Heart right ventricle (tissue), 16 donors: ENCODE data around the gene UNC13B. TPM values are rescaled to one million over a fixed set of nuclear protein-coding genes. Genes with fewer than 3 reads are reported as not detected.

Experiments
- ATAC-seq, 8 donors: fragments of 200-7000 bp; cut with Tn5 transposase; one replicate each; pipeline ENCODE4 v1.9.1; 2020; ENCODE audit warnings: mild to moderate bottlenecking in 8 of 8, moderate library complexity in 8 of 8, moderate number of reproducible peaks in 1 of 8
- DNase-seq, 2 donors: peaks; one replicate each; pipeline ENCODE4 v3.0.0-alpha.2; 2020
- H3K27ac ChIP-seq, 10 donors: fragments of 200-600 bp; sonication (generic) in 2 of 10; one replicate each; pipeline versions ENCODE4 v1.5.0 to v1.8.0; 2020 to 2022; ENCODE audit warnings: mild to moderate bottlenecking in 3 of 10
- H3K27me3 ChIP-seq, 7 donors: fragments of 200-600 bp; one replicate each; pipeline ENCODE4 v1.8.0; 2021 to 2022; ENCODE audit warnings: mild to moderate bottlenecking in 2 of 7
- H3K36me3 ChIP-seq, 9 donors: fragments of 200-600 bp; sonication (generic) in 1 of 9; one replicate each; pipeline versions ENCODE4 v1.5.0 to v1.8.0; 2020 to 2022; ENCODE audit warnings: mild to moderate bottlenecking in 2 of 9
- H3K4me1 ChIP-seq, 9 donors: fragments of 200-600 bp; sonication (generic) in 1 of 9; one replicate each; pipeline versions ENCODE4 v1.5.0 to v1.8.0; 2020 to 2022; ENCODE audit warnings: mild to moderate bottlenecking in 4 of 9
- H3K4me3 ChIP-seq, 10 donors: fragments of 200-600 bp; sonication (generic) in 2 of 10; one replicate each; pipeline versions ENCODE4 v1.5.0 to v1.8.0; 2020 to 2022; ENCODE audit warnings: mild to moderate bottlenecking in 7 of 10, moderate library complexity in 2 of 10
- H3K9me3 ChIP-seq, 11 donors: fragments of 200-600 bp in 10 of 11; sonication (generic) in 2 of 11; one replicate each; pipeline versions ENCODE4 v1.5.0 to v1.8.0; 2013 to 2022; ENCODE audit warnings: mild to moderate bottlenecking in 2 of 11, control low read depth in 1 of 11, moderate library complexity in 1 of 11
- CTCF ChIP-seq, 9 donors: fragments of 200-600 bp; sonication (generic) in 2 of 9; IDR thresholded peaks; one replicate each; pipeline versions ENCODE4 v1.5.0 to v1.8.0; 2021 to 2022; ENCODE audit warnings: antibody characterized with exemption in 9 of 9, mild to moderate bottlenecking in 5 of 9, moderate library complexity in 1 of 9
- WGBS, 2 donors: extraction: QIAGEN DNeasy Blood & Tissue Kit; methylation state at CpG; one replicate each; pipeline ENCODE4 v1.1.7; 2013; ENCODE audit warnings: inconsistent platforms in 1 of 2; 5-methylcytosine and 5-hydroxymethylcytosine counted together
- intact Hi-C, 10 donors: fragments of 100-400 bp; cut with DNase I; formaldehyde crosslinking; loops; one replicate each; pipeline versions ENCODE4 v1.11.1 to v1.14.2; 2022
- polyA plus RNA-seq, 2 donors: library from polyadenylated mRNA; stranded (reverse); fragments of 200-250 nt; gene quantifications; one replicate each; pipeline ENCODE4 v1.2.3, GENCODE V29; 2013
- total RNA-seq, 10 donors: library from RNA; stranded (reverse); fragmentation: NEBNext Ultra II Directional in 3 of 10; extraction: Animal tissue kit (Norgen Biotek cat#: 25700) in 3 of 10; gene quantifications; one replicate each; pipeline versions ENCODE4 v1.2.1 to v1.2.4, GENCODE V29; 2021 to 2023
- donor health status: Arrhythmogenic right ventricular cardiomyopathy.
- donor health status: ischemic (EF 13 %, LVEDD 7.1; RV severe dilation, severe dysfunction).
- donor health status: healthy with polysubstance abuse.
- donor health status: DM: no; HTN: yes; CAD: no.
- donor health status: DM: no; HTN: no; CAD: no.
- donor health status: ischemic (EF 25% LVEDD 6.9; RV normal size, moderate dysfunction).
- donor health status: ischemic (EF 25% LVEDD 5.7; RV mildly dilated, moderate dysfunction).
- donor health status: healthy.
- donor health status: DM: yes; HTN: yes; CAD: no.
- donor health status: Ischemic cardiomyopathy.
- donor health status: ischemic (EF 35%, LVEDD 5.7; RV mildly dilated, moderate dysfunction).
- donor health status: nonischemic (EF 11% LVEDD 7.7; RV severe dilation, severe dysfunction).
- donor health status: DM: yes; HTN: yes; CAD: no.
- donor health status: PGD.
- donor health status: ischemic (EF 29% LVEDD 5.4; RV normal size, mild dysfunction).
- donor health status: nonischemic (EF 23%, LVEDD 6.1; RV moderate dilation, normal function).

Gene UNC13B
- total and polyA plus RNA-seq, 12 donors: 13.1 to 27.1 (median 18.9) TPM

- H3K36me3 ChIP-seq: no peaks in the 10 kb centered on the region
- 65 to 70% methylated on average over 6 of the region's 6 CpGs for WGBS, 2 donors
- peaks cover 0 to 30% (median 4%) of the 10 kb centered on the region in 11 donors for H3K9me3 ChIP-seq
- H3K4me1 ChIP-seq: no peaks in the 10 kb centered on the region
- intact Hi-C loops: no loop called here
- no peak overlapping the region for H3K4me3 ChIP-seq
- DNase-seq (no peak), ATAC-seq (peak in 4 of 8 donors; percentile 33 to 76 (median 58))
- peak overlapping the region in 3 of 10 donors; percentile 19 to 48 (median 41) for H3K27ac ChIP-seq
- H3K27me3 ChIP-seq: no peaks in the 10 kb centered on the region
- no peak for TF ChIP-seq CTCF (IDR thresholded peaks at IDR 0.05)
Observed at GRCh38 chr9:35220659-35221338, 59.0 kb downstream of the UNC13B start.

- TF ChIP-seq CTCF (IDR thresholded peaks at IDR 0.05): no peak
- H3K4me1 ChIP-seq: peaks cover 7 to 29% (median 20%) of the 10 kb centered on the region in 9 donors
- no peak for DNase-seq
- 91 to 92% methylated on average over 5 of the region's 5 CpGs for WGBS, 2 donors
- H3K27me3 ChIP-seq: no peaks in the 10 kb centered on the region
- peak in 1 of 8 donors; percentile 50 for ATAC-seq
- H3K4me3 ChIP-seq: no peak overlapping the region
- intact Hi-C loops: no loop called here
- no peaks in the 10 kb centered on the region for H3K36me3 ChIP-seq
- no peak overlapping the region for H3K27ac ChIP-seq
- peaks cover 0 to 29% (median 4%) of the 10 kb centered on the region in 11 donors for H3K9me3 ChIP-seq
Observed at GRCh38 chr9:35225677-35226076, 63.9 kb downstream of the UNC13B start.

- no peak for TF ChIP-seq CTCF (IDR thresholded peaks at IDR 0.05)
- no peaks in the 10 kb centered on the region for H3K36me3 ChIP-seq
- H3K27me3 ChIP-seq: no peaks in the 10 kb centered on the region
- peaks cover 0 to 29% (median 4%) of the 10 kb centered on the region in 11 donors for H3K9me3 ChIP-seq
- no peak for DNase-seq
- ATAC-seq: no peak
- WGBS, 2 donors: 75 to 81% methylated on average over 3 of the region's 3 CpGs
- no peak overlapping the region for H3K27ac ChIP-seq
- intact Hi-C loops: no loop called here
- H3K4me1 ChIP-seq: peaks cover 7 to 29% (median 20%) of the 10 kb centered on the region in 9 donors
- H3K4me3 ChIP-seq: no peak overlapping the region
Observed at GRCh38 chr9:35226651-35227050, 64.8 kb downstream of the UNC13B start.

GRCh38 chr9:35227284-35227683 lies 65.5 kb downstream of the UNC13B start:
- Histone ChIP-seq H3K4me3 (no peak overlapping the region), H3K27me3 (no peaks in the 10 kb centered on the region), H3K27ac (peak overlapping the region in 1 of 10 donors; percentile 43), H3K36me3 (no peaks in the 10 kb centered on the region), H3K9me3 (peaks cover 0 to 27% (median 4%) of the 10 kb centered on the region in 11 donors), H3K4me1 (peaks cover 7 to 29% (median 20%) of the 10 kb centered on the region in 9 donors)
- 34 to 40% methylated on average over 3 of the region's 3 CpGs for WGBS, 2 donors
- ATAC-seq (no peak), DNase-seq (no peak)
- no peak for TF ChIP-seq CTCF (IDR thresholded peaks at IDR 0.05)
- intact Hi-C loops: no loop called here
